Activated CD8-positive, alpha-beta memory T cell treated with anti-CD3 and anti-CD28 coated beads, Interleukin-2, amount 50 U/mL, for 24 hours (primary cell): ENCODE measurements around the gene MAOA.
A peak's percentile ranks its signal among the peaks of the same experiment; 100 is the strongest.
"Not testable (repeated sequence)": the region's sequence is repeated elsewhere in the genome, so short reads cannot be mapped to it uniquely, and the experiment has no call there.

Experiments used
- DNase-seq: peaks from one replicate; pipeline ENCODE4 v3.0.0-alpha.2; 2020; ENCODE audit errors: extremely low read depth

MAOA gene

DNA sequence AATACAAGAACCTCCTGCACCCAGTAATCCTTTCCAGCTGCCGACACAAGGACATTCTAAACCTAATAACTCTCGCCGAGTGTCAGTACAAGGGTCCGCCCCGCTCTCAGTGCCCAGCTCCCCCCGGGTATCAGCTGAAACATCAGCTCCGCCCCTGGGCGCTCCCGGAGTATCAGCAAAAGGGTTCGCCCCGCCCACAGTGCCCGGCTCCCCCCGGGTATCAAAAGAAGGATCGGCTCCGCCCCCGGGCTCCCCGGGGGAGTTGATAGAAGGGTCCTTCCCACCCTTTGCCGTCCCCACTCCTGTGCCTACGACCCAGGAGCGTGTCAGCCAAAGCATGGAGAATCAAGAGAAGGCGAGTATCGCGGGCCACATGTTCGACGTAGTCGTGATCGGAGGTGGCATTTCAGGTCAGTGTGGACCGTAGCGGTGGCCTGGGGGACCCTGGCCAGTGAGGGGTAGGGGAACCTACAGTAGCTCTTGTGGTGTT lies at the start of gene MAOA:
Gene MAOA, plus strand, starts transcription at position 295 of the 490 bp plus-strand sequence. Its CDS starts 43 bp downstream, at position 338.
- no peak for DNase-seq

DNA sequence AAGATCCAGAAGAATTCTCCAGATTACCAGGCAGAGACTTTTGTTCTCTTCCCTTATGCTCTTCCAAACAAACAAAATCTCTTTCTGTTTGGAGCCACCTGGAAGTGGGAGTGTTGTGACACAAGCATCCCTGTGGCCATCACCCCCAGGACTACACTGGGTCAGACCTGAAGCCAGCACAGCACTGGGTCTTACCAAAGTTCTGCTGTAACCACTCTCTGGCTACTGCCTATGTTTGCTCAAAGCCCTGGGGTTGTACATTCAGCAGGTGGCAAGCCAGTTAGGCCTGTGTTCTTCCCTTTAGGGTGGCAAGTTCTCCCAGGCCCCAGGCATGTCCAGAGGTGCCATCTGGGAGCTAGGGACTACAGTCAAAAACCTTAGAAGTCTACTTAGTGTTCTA lies 43.7 kb upstream of the MAOA start:
- DNase-seq = no peak

DNA sequence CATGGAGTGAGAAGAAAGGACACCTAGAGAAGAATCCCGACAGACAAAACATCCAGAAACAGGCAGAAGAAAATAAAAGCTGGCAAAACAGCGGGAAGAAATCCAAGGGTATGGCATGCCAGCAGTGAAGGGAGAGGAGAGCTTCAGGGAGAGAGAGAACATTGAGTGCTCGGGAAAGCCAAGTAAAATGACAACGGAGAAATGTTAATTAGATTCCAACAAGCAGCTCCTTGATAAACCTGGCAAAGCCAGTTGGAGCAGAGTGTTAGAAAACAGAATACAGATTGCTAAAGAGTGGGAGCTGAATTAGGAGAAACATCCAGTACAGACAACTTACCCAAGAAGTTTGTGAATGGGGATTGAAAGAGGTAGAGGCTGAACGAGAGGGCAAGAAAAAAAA lies 40.4 kb upstream of the MAOA start:
- DNase-seq = no peak

DNA sequence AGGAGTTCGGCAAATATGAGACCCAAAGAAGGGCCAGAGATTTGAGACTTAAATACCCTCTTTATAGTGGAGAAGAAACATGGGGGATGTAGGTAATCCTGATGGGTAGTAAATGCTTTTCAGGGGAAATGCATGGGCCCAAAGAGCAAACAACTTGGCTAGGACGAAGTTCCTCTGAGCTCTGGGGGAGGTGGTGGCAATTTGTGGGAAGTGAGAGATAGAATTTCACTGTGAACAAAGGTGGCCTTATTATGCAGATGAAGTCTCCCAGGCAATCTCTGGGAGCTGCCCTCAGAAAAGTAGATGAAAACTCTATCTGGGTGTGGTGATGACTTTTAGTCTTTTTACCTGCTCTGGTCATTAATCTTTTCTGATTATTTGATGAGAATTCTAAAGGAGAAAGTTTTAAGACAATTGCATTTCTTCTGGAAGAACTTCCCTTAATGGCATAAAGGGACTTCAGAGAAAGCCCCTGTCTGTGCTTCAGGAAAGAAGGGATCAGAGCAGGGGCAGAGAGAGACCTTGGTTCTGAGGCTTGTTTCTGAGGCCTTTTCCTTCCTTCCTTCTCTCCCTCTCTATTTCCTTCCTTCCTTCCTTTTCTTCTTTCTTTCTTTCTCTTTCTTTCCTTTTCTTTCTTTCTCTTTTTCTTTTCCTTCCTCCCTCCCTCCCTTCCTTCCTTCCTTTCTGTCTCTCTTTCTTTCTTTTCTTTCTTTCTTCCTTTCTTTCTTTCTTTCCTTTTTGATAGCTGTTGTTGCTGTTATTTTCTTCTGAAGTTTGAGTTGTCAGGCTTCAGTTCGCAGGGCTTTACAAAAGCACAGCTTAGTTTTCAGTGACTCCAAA lies 37.5 kb upstream of the MAOA start:
- DNase-seq = no peak

DNA sequence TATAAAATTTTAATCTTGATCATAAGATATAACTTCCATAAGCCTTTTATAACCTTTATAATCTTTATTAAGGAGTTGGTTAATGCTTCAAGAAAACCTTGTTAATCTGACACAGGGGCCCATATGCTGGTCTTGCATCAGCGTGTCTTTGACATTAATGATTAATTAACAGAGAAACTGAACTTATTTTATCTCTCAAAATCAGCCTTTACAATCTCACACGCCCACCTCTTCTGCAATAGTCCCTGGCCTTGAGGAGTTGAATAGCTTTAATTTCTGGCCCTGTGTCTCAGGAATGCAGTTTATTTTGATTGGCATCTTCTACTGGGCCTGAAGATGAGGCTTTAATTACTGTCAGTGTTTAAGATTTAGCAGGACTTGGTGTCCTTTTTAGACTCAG lies 36.2 kb upstream of the MAOA start:
- DNase-seq = not testable (repeated sequence)

DNA sequence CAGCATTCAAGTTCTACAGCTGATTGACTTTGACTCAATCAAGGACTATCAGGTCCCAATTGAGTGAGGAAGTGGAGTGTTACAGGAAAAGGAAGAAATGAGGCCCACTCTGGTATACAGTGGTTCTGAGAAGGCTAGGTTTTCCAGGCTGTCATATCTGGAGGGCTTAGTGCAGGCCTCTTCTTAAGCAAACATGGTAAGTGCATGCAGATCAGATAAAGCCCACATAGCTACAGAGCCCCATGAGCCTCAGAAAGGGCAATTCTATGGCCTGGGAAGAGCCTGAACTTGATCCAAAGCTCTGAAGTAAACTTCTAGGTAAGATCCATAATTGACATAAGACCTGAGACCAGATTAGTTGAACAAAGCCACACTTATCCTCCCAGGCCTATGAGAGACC lies 29.0 kb upstream of the MAOA start:
- DNase-seq = no peak

DNA sequence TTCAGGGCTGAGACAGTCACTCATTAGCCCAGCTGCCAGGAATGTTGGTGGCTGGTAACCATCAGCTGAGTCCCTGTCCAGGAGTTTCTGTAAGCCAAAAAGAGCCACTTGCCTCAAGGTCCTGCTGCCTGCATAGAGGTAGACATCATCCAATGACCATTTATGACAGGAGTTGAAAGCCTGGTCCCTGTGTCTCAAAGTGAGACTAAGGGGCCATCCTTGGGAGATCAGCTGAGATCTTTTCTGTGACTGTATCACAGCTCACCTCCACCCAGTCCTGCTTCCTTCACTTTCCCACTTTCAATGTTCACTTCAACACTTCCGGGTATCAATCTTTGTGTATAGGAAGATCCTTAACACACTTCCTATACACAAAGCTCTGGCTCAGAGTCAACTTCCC lies 28.4 kb upstream of the MAOA start:
- DNase-seq = no peak

DNA sequence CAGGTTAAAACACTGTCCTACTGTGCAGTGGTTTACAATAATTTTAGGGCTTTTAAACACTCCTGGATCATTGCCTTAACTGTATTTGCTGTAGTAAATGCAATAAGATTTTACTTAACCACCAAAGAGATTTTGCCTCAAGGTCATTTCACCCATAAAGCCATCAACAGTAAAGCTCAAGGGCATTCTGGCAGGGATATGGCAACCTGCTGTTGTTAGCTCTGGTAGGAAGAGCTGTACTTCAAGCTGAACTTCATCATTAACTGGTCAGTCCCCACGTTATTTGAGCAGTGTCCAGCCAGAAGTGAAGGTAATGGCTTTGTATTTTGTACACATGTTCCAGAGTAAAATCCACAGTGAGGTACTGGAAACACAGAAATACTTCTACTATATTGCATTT lies 26.9 kb upstream of the MAOA start:
- no peak for DNase-seq

DNA sequence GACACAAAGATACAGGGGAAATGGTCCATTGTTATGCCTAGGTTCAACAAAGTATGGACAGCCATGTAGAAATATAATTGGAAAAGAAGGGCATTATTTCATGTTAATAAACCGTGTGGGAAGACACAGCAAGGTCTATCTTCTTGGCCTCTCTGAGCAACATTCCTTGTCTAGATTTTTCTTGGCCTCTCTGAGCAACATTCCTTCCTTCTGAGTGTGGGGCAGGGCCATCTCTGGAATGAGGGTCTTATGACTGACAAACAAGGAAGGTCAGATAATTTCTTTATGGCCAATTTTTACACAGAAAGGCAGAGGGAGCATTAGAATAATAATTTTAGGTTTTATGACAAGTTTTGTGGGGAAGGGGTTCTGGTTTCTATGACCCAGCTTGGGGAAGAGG lies 24.3 kb upstream of the MAOA start:
- DNase-seq = no peak

DNA sequence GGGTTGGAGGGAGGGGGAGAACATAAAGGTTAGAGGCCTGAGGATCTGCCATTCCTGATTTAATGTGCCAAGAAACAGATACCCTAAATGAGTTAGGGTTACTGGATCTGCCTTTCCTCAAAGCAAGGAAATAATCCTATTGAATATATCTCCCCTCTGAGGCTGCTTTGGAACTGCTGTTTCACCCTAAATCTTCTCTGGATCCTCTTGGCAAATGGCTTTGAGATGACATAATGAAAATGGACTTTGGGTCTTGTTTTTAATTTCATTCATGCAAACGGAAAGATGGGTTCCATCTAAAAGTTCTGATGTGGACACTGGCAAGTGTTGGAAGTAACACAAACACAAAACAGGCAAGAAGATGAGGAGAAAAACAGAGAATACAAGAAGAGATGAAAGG lies 23.0 kb upstream of the MAOA start:
- DNase-seq = no peak

DNA sequence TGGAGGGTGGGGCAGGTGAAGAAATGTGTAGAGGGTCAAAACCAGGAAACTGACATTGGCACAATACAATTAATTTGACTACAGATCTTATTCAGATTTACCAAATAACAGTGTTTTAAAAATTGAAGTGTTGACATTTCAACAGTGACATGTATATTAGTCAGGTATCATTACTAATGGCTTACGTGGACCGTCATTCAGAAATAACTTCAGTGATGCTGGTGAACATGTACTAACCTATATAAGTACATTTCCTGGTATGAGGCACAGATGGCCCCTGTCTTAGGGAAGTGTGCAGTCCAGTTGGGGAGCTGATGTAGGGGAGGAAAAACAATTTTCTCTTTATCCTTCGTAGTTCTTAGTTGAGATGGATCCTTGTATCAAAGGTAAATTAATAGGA lies 22.3 kb upstream of the MAOA start:
- DNase-seq = no peak

DNA sequence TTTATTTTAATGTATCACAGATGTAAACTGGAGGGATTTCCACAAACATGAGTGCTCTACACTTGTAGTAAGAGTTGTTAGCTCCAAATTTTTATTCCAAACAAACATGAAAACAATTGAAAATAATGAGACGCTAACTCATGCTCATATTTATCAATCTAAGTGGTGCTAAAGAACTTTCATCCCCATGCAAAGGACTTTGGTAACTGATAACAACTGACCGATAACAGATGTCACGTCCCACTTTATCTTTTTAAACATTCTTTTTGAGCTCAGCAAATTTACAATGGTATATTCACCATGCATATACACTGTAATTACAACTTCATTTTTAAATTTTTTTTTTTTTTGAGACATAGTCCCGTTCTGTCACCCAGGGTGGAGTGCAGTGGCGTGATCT lies 15.6 kb upstream of the MAOA start:
- no peak for DNase-seq

DNA sequence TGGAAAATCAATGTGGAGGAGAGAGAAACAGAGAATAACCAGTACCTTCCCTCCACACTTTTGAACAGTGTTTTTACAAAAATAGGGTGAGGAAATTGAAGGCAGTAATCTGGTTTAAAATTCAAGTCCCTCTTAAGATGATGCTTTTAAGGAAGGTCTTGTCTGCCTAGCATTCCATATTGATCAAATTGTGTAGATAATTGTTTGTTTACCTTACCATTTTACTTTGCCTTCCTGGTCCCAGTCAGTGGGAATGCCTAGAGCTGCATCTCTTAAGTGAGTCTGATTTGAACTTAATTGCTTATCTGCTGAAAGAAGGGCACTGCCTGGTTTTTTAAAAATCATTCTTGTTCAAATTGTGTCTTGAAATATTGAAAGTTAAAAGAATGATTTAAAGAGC lies 14.4 kb upstream of the MAOA start:
- no peak for DNase-seq

DNA sequence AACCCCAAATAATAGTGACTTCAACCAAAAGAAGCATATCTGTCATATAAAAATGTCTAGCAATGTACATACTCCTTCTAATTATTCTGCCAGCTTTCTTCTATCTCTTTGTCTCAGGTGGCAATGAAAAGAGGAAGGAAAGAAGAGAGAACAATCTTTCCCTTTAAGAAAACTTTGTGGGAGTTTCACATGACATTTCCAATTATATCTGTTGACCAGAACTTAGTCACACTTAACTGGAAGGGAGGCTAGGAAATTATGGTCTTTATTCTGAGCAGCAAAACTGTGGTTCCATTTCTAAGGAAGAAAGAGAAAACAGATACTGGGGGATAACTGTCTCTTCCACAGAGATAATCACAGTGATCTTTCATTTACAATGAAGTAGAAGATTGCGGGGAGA lies 12.9 kb upstream of the MAOA start:
- DNase-seq = no peak

DNA sequence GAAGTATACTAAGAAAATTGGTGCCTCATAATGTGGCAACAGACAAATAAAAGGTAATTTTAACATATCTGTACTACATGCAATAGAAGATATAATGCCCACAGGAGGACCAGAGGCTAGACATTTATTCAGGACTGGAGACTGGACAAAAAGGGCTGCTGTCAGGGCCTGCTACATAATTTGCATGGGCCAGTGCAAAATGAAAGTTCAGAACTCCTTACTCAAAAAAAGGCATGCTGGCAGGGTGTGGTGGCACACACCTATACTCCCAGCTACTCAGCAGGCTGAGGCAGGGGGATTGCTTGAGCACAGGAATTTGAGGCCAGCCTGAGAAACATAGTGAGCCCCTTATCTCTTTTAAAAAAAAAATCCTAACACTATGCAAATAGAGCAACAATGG lies 12.4 kb upstream of the MAOA start:
- DNase-seq = no peak

DNA sequence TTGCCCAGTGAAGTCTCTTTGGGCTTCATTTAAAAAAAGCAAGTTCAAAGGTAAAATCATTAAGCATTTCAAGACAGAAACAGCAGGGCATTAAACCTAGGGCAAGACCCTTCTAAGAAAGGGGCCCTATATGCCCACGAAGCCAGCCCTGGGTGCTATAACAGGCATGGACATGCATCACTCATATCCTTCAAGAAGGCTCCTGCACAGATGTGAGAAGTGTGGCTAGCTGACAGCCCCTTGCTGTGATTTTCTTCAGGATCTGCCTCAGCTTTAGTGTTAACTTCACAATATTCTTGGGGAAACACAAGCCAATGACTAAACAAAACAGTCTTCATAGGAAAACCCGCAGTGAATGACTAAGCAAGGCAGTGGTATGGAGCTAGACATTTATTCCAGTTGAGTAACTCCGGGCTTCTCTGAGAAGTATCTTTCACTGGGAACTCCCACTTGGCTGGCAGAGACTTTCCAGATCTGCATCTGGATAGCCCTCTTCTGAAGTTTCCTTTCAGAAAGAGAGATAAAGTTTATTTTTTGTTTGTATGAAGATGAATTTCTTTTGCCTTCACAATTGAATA lies 11.9 kb upstream of the MAOA start:
- DNase-seq = no peak

DNA sequence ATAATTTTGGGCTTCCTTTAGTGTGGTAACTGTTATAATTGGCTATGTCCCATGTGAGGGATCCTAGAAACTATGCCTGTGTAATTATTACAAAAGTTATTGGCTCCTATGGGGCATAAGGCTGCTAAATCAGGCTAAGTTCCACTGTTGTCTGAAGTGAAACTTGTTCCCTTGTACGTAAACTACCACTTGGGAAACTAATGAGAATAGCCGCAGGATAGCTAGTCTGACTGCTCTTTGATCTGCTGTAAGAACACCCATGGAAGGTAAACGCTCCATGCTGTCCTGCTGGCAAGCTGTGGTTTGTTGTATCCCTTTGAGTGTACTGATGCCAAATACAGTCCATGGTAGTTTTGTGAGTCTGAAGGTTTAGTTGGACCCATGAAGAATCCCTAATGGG lies 9.3 kb upstream of the MAOA start:
- no peak for DNase-seq

DNA sequence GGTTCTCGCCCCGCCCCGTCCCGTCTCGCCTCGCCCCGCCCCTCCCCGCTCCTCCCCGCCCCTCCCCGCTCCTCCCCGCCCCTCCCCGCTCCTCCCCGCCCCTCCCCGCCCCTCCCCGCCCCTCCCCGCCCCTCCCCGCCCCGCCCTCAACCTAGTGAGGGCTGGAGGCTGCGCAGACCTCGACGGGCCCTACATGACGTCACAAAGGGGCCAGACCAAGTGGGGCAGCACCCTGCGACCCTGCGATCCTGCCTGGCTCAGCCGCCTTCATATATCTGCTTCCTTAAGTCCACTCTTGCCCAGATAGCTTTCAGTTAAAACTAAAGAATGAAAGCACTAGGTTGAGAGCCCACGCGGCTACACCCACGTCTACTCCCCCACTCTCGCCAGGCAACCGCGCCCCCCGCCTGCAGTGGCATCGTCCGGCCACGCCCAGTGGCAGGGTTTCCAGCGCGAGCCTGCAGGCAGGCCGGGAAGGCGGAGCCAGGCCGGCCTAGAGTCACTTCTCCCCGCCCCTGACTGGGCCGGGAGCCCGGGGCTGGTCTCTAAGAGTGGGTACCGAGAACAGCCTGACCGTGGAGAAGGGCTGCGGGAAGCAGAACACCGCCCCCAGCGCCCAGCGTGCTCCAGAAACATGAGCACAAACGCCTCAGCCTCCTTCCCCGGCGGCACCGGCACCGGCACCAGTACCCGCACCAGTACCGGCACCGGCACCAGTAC lies 1.5 kb upstream of the MAOA start:
- DNase-seq = peak; percentile 50

DNA sequence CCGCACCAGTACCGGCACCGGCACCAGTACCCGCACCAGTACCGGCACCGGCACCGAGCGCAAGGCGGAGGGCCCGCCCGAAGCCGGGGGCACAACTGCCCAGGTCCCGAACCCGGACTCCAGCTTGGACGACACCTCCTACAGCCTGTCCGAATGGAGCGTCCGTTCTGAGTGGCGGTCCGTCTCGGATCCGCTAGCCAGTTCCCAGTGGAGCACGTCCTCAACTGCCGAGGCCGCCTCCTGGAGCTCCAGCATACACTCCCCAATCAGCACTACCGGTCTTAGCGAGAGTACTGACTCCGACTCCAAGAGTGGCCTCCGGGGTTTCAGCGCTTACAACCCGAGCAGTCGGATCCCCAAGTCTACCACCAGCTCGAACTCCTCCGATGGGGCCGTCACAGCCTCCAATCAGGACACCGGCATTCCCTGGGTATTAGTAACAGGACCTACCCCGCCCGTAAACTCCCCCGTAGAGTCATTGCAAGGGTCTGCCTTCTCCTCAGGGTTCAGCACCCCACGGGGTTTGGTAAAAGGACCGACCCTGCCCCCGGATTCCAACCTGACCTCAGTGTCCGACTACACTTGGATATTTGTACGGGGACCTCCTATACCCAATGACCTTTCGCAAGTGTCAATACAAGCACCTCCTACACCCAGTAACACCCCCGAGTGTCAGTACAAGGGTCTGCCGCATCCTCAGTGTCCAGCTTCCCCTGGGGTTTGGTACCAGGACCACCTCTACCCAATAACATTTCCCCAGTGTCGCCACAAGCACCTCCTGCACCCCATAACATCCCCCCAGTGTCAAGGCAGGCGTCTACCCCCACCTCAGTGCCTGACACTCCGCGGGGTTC lies 721 bp upstream of the MAOA start:
- DNase-seq = no peak

DNA sequence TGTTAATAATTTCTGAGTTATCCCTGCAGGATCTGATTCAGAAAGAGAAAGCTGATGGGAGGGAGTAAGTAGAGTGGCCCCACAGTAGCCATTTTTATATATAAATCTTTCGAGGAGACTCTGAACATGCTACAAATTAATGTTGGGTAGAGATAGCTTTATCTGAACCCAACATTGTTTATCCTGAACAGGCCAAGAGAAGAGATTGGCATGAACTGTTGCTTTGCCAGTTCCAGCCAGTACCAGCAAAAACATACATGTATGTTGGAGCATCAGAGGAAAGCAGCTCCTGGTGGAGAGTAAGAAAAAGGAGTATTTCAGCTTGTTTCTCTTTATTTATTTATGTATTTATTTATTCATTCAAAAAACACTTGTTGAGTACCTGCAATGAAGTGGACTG lies 1.6 kb downstream of the MAOA start:
- no peak for DNase-seq

DNA sequence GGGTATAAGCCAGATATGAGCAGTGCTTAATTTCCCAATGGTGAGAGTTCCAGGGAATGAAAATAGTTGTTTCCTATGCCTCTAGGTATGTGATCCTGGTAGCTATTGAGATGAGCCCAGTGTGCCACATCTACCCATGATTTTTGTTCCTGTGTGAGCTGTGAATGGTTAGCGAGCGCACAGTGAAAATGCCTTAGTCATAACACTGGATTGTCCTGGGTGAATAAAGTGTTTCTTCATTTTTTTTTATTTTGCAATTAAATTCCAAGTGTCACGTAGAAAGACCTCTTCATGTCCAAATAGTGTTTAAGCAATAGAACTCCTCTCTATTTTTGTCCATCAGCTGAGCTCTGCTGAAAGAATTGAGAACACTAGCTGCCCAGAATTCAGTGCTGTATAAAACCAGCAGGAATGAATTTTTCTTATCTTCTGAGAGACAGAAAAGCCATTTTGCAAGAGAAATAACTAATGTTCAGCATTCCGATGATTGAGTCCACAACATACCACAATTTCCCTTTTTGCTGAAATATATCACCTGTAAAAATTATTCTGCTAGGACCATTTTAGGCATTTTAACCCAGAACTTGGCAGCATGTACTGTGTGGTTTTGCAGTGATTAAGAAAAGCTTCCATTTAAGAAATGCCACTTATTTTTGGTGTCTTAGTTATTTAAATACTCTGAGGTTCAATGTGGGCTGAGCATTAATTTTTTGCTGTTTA lies 5.6 kb downstream of the MAOA start:
- DNase-seq = no peak
